ENCODE results near the gene EXOC4.

Gene EXOC4

GRCh38 chr7:133727476-133728214 lies 474.8 kb downstream of the EXOC4 start:
- no peak for DNase-seq (ENCODE audit: insufficient read length, low spot score)
- FAIRE-seq, result no peak

GRCh38 chr7:133730360-133730759 lies 477.5 kb downstream of the EXOC4 start:
- no peak for FAIRE-seq
- no peak for DNase-seq (ENCODE audit: insufficient read length, low spot score)

GRCh38 chr7:133733401-133733800 lies 480.5 kb downstream of the EXOC4 start:
- FAIRE-seq, result no peak
- no peak for DNase-seq (ENCODE audit: insufficient read length, low spot score)

DNA sequence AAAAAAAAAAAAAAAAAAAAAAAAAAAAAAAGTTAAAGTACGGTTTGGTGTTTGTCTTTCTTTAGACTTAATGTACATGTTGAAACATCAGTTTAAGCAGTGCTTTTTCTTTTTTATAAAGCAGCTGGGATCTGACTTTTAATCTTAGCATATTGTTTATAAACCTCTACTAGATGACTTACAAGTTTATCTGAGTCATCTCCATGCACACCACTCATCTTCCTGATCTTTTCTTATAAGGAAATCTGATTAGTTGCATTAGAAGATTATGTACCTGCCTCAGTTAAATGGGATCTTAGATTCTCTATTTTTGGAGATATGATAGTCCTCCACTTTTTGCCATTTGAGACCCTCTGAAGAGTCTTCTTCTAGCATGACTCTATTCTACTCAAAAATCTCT lies 482.3 kb downstream of the EXOC4 start:
- DNase-seq (ENCODE audit: insufficient read length, low spot score), result no peak
- no peak for FAIRE-seq

GRCh38 chr7:133739817-133740216 lies 486.9 kb downstream of the EXOC4 start:
- FAIRE-seq, result no peak
- no peak for DNase-seq (ENCODE audit: insufficient read length, low spot score)

DNA sequence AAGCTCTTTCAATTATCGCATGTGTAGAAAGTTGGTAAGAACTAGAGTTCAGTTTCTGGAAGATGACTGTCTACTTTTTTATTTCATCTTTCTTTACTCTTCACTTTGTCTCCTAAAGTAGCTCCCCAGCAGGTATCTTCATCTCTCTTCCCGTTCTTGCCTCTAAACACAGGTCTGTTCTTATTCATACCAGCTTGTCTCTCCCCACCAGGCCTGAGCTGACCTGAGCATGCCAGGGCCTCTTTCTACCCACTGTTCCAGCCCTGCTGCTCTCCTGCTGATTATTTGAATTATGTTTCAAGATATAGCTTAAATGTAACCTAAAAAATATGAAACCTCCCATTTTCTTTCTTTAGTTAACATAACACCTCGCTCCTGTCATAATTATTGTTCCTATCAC lies 488.2 kb downstream of the EXOC4 start:
- FAIRE-seq, result no peak

GRCh38 chr7:133741703-133742102 lies 488.8 kb downstream of the EXOC4 start:
- FAIRE-seq (no peak), DNase-seq (ENCODE audit: insufficient read length, low spot score) (no peak)

More for the DNA sequence above, 488.2 kb downstream of the EXOC4 start:
- DNase-seq (ENCODE audit: insufficient read length, low spot score), result no peak

DNA sequence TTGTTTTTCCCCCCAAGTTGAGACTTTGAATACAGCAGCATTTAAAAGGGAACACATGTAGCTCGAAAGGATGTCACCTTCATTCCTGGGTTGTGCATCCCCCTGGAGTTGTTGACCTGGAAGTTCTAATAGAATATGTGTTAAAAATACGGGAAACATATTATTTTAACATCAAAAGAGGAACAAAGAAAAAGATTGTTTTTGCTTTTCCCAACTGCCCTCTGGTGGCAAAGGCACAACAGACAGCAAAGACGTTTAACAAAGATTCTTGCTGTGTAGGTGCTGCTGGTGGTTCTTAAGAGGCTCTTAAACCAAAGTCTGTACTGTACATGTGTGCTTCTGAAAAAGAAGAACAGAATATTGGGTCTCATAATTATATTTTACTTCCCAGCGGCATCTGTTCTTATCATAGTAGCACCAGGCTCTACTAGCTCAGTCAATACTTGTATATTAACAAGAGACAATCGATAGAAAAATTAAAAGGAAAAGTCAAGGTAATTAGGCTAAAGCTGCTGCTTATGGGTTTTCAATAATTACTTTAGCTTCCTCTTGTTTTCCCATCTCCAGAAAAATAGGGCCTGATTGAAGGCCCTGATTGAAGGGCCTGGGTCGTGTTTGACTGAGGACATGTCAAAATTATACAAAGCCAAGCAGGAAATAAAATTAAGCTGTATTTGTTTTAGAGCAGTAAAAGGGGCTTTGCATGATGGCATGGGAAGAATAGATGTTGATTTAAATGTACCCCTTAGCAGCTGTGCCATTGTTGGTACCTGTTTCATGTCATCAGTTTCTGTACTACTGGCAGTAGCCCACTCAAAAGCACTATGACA lies 490.0 kb downstream of the EXOC4 start:
- DNase-seq (ENCODE audit: insufficient read length, low spot score) (peak; percentile 2), FAIRE-seq (no peak)

DNA sequence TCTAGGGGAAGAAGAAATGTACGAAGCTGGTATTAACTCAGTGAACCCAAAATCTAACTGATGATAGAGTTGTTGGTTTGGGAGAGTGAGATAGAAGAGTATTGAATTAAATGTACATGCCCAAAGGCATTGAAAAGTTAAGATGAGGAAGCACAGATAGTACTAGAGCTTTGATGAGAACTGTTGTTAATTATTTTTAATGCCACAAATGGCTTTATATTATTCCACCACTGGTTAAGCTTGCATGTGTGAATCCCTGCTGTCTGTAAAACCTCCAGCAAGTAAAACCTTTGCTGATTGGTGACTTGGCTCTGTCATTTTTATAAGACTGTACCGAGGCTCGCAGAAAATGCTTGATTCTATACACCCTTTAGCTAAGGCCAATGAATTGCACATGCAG lies 491.6 kb downstream of the EXOC4 start:
- no peak for FAIRE-seq
- no peak for DNase-seq (ENCODE audit: insufficient read length, low spot score)

DNA sequence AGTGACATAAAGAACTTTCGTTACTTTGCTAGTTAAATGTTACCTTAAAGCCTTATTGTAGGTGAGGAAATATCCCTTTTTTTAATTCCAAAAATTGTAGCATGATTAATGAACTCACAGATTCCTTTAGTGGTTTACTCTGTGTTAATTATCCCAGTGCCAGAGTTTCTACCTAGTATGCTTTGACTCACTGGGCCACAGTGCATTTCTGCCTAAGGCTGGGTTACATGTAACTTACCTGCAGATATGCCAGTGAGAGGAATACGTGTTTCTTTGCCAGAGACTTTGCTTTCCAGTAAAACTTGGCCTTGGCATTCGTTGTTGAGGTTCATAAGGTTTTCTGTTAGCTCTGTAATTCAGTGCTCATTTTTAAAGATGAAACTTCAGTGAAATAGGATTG lies 493.4 kb downstream of the EXOC4 start:
- no peak for FAIRE-seq

GRCh38 chr7:133746847-133747246 lies 494.0 kb downstream of the EXOC4 start:
- DNase-seq (ENCODE audit: insufficient read length, low spot score) (no peak), FAIRE-seq (no peak)

More for the DNA sequence above, 493.4 kb downstream of the EXOC4 start:
- DNase-seq (ENCODE audit: insufficient read length, low spot score), result no peak

- DNase-seq (ENCODE audit: insufficient read length, low spot score), result no peak
- no peak for FAIRE-seq
Observed at GRCh38 chr7:133748443-133749407, 495.8 kb downstream of the EXOC4 start.

DNA sequence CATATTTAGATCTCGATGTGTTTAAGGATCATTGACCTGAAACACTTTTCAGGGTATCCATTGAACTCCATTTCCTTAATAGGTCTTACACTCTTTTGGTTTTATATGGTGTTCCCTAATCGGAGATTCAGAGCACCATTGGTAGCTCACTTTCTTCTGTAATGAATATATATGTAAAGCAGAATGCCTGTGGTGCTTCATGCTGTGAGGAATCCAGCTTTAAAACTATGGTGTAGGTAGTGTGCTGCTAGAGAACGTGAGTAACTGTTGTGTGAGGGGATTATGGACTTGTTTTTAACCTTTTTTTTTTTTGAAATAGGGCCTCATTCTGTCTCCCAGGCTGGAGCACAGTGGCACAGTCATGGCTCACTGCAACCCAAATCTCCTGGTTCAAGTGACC lies 497.4 kb downstream of the EXOC4 start:
- DNase-seq (ENCODE audit: insufficient read length, low spot score) (no peak), FAIRE-seq (no peak)

DNA sequence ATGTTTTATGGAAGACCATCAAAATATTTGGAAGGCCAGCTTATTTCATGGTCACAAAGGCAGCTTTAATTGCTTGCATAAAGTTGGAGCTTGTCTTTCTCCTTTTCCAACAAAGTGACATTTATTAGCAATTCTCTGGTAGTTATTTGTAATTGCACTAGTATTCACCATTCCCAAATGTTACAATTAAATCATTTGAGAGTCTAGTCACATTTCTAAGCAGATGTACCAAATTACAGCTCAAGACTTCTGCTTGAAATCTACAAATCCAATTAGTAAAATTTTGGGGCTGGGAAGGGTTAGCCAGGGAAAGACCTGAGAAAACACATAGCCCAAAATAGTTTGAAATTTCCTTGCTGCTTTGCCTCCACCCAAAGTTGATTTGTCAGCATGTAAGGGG lies 498.2 kb downstream of the EXOC4 start:
- no peak for DNase-seq (ENCODE audit: insufficient read length, low spot score)

DNA sequence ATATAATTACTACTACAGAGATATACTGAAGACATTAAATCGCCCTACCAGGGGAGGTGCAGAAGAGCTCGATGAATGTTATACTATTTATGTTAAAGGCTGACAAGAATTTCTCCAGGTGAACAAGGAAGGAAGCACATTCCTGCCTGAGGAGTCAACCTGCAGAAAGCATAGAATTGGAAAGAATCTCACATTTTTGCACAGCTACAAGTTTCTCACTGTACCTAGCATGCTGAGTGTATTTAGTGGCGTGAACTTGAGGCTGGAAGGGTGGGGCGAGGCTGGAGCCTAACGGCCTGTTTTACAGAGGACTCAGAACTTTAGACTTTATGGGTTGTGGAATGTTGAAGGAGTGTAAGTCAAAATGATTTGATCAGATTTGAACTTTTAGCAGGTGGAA lies 500.6 kb downstream of the EXOC4 start:
- FAIRE-seq (no peak), DNase-seq (ENCODE audit: insufficient read length, low spot score) (no peak)

More for the DNA sequence above, 498.2 kb downstream of the EXOC4 start:
- FAIRE-seq, result no peak

DNA sequence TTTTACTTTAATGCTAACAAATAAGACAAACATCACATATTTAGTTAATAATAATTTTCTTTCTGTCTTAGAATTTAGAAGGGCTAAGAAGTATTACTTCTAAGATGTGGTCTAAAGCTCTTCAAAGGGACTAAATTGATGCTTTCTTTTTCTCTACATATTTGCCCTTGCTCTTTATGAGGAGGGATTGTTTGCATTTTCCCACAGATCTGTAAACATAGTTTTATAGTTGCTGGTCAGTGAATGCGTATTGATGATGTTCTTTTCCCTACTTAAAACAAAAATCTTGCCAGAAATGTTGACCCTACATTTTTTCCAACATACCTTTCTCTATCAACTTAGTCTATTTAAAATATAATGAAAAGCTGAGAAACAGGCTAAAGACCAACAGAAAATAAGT lies 501.8 kb downstream of the EXOC4 start:
- DNase-seq (ENCODE audit: insufficient read length, low spot score), result no peak
- no peak for FAIRE-seq

- no peak for FAIRE-seq
- DNase-seq (ENCODE audit: insufficient read length, low spot score), result no peak
Observed at GRCh38 chr7:133755901-133756300, 503.0 kb downstream of the EXOC4 start.

DNA sequence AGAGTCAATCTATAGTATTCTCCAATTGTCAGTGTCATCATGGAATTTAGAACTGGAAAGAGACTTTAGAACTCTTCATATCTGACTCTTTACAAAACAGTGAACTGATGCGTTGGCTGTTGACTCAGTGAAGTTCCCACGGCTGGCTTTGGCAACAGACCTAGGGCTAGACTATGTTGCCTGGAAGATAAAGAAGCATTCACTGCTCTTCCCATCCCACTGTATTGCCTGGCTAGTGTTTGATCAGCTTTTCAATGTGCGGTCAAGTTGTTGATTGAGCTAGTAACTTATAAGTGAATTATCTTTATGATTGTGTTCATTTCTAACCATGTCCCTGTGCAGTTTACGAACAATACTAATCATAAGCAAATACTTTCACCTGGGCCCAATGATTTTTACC lies 508.6 kb downstream of the EXOC4 start:
- FAIRE-seq (no peak), DNase-seq (ENCODE audit: insufficient read length, low spot score) (no peak)

GRCh38 chr7:133763076-133763640 lies 510.3 kb downstream of the EXOC4 start:
- no peak for DNase-seq (ENCODE audit: insufficient read length, low spot score)
- FAIRE-seq, result no peak

DNA sequence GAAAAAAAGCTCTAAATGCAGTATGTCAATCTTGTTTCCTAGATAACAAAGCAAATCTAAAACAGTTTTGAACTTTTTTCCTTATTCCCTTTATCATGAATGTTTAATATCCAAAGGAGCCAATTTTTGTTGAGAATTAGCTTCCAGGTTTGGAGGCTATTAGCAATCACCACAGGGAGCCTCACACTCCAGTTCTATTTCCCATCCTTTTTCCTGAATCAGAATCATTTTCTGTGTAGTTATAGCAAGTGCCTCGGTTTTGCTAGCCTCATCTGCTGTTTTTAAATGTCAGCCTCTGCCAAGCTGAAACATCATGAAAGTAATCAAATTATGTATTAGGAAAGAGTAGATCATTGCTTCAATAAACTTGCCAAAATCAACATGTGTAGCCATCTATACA lies 516.8 kb downstream of the EXOC4 start:
- DNase-seq (ENCODE audit: insufficient read length, low spot score) (no peak), FAIRE-seq (no peak)
